GM08714 (cell line): ENCODE data around the gene ABCC3.

Source experiments
- H3K4me3 ChIP-seq: fragments of 200-500 bp; sonication (Bioruptor generic); 2 replicates; pipeline ENCODE4 v1.5.1; 2014; ENCODE audit warnings: mild to moderate bottlenecking, low read length, inconsistent platforms
- ZNF274 ChIP-seq: IDR thresholded peaks from 2 replicates; pipeline ENCODE4 v1.6.1; 2012; ENCODE audit warnings: mild to moderate bottlenecking, low read depth, low read length

ABCC3 gene

GRCh38 chr17:50659179-50659578 is 24.5 kb downstream of the ABCC3 start:
- H3K4me3 ChIP-seq = no peak overlapping the region
- TF ChIP-seq ZNF274 = no peak

- H3K4me3 ChIP-seq = no peak overlapping the region
Observed at GRCh38 chr17:50660042-50660886, 25.6 kb downstream of the ABCC3 start.

GRCh38 chr17:50660887-50661345 is 26.2 kb downstream of the ABCC3 start:
- H3K4me3 ChIP-seq = no peak overlapping the region
- TF ChIP-seq ZNF274 = no peak

More at GRCh38 chr17:50660042-50660886, 25.6 kb downstream of the ABCC3 start:
- TF ChIP-seq ZNF274 = no peak

- H3K4me3 ChIP-seq = no peak overlapping the region
- no peak for TF ChIP-seq ZNF274
Observed at GRCh38 chr17:50661348-50661747, 26.7 kb downstream of the ABCC3 start.

GRCh38 chr17:50661795-50662391 is 27.2 kb downstream of the ABCC3 start:
- H3K4me3 ChIP-seq = no peak overlapping the region
- TF ChIP-seq ZNF274 = no peak

GRCh38 chr17:50662632-50663225 is 28.0 kb downstream of the ABCC3 start:
- H3K4me3 ChIP-seq = no peak overlapping the region
- no peak for TF ChIP-seq ZNF274

GRCh38 chr17:50663812-50664374 is 29.2 kb downstream of the ABCC3 start:
- no peak overlapping the region for H3K4me3 ChIP-seq
- no peak for TF ChIP-seq ZNF274

GRCh38 chr17:50664788-50665458 is 30.2 kb downstream of the ABCC3 start:
- no peak for TF ChIP-seq ZNF274
- no peak overlapping the region for H3K4me3 ChIP-seq

GRCh38 chr17:50665838-50666237 is 31.2 kb downstream of the ABCC3 start:
- no peak overlapping the region for H3K4me3 ChIP-seq
- TF ChIP-seq ZNF274 = no peak

- TF ChIP-seq ZNF274 = no peak
- H3K4me3 ChIP-seq = no peak overlapping the region
Observed at GRCh38 chr17:50666316-50666715, 31.6 kb downstream of the ABCC3 start.

GRCh38 chr17:50667259-50668024 is 32.8 kb downstream of the ABCC3 start:
- H3K4me3 ChIP-seq = no peak overlapping the region
- no peak for TF ChIP-seq ZNF274

- no peak overlapping the region for H3K4me3 ChIP-seq
- no peak for TF ChIP-seq ZNF274
Observed at GRCh38 chr17:50668025-50668837, 33.5 kb downstream of the ABCC3 start.
